GM21447 (cell line): Measurements from ENCODE around the gene NFASC.

ENCODE experiments used
- ATAC-seq: cut with Tn5 transposase; IDR thresholded peaks from one replicate; pipeline ENCODE4 v1.9.1; 2021; ENCODE audit not compliant: unreplicated experiment

Gene NFASC

GRCh38 chr1:204958317-204959307 is 88.0 kb downstream of the NFASC start:
- ATAC-seq, result no peak

- no peak for ATAC-seq
Measured at GRCh38 chr1:204959374-204959773, 88.7 kb downstream of the NFASC start.

- no peak for ATAC-seq
Measured at GRCh38 chr1:204959836-204960235, 89.2 kb downstream of the NFASC start.

- ATAC-seq, result no peak
Measured at GRCh38 chr1:204960306-204961125, 89.9 kb downstream of the NFASC start.

GRCh38 chr1:204961765-204962419 is 91.2 kb downstream of the NFASC start:
- ATAC-seq, result no peak

- ATAC-seq, result no peak
Measured at GRCh38 chr1:204962742-204963632, 92.3 kb downstream of the NFASC start.

GRCh38 chr1:204967451-204967850 is 96.8 kb downstream of the NFASC start:
- no peak for ATAC-seq

- ATAC-seq, result no peak
Measured at GRCh38 chr1:204968135-204968534, 97.5 kb downstream of the NFASC start.

GRCh38 chr1:204968951-204969350 is 98.3 kb downstream of the NFASC start:
- no peak for ATAC-seq

GRCh38 chr1:204970937-204971336 is 100.3 kb downstream of the NFASC start:
- ATAC-seq, result no peak

GRCh38 chr1:204971517-204972336 is 101.1 kb downstream of the NFASC start:
- ATAC-seq, result no peak

- ATAC-seq, result no peak
Measured at GRCh38 chr1:204972426-204972825, 101.8 kb downstream of the NFASC start.

GRCh38 chr1:204973449-204973848 is 102.8 kb downstream of the NFASC start:
- ATAC-seq, result no peak

- no peak for ATAC-seq
Measured at GRCh38 chr1:204974327-204974726, 103.7 kb downstream of the NFASC start.

GRCh38 chr1:204975021-204975420 is 104.4 kb downstream of the NFASC start:
- ATAC-seq, result no peak

- no peak for ATAC-seq
Measured at GRCh38 chr1:204975568-204976235, 105.0 kb downstream of the NFASC start.

GRCh38 chr1:204976646-204977045 is 106.0 kb downstream of the NFASC start:
- no peak for ATAC-seq

GRCh38 chr1:204977318-204977717 is 106.7 kb downstream of the NFASC start:
- no peak for ATAC-seq

- ATAC-seq, result no peak
Measured at GRCh38 chr1:204978782-204979181, 108.1 kb downstream of the NFASC start.
